ENCODE measurements around the gene KHDRBS2.

The KHDRBS2 gene

DNA sequence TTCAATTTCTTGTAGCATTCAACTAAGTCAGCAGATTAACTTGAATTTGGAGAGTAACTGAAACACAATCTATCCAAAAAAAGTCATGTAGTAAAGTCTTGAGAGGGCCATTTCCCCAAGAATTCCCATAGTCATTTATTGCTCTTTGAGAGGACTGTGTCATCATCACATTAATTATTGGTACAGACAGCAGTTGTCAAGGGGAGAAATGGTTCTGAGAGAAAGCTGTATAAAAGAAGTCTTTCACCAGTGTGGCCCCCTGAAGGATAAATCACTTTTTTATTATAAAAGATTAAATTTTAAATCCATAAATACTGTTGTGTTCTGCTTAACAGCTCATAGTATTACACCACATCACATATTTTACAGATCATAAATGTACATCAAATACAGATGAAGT lies 111.5 kb downstream of the KHDRBS2 start:
- DNase-seq, result no peak

DNA sequence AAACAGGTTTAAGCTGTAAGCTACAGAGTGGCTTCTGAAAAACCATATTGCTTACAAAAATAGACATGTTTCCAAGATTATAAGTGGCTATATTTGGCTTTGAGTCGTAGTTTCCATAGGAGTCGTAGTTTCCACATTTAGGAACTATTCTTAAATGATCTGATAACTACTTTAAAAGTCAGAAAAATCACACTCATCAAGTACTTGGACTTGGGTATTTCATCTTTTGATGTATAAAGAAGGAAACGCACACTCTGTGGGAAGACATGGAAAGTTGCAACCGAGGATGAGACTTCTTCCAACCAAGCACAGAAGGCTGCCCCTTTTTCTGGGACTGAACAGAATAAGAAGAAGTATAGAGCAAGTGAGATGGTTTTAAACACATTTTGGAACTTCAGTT lies 118.3 kb downstream of the KHDRBS2 start:
- no peak for DNase-seq

DNA sequence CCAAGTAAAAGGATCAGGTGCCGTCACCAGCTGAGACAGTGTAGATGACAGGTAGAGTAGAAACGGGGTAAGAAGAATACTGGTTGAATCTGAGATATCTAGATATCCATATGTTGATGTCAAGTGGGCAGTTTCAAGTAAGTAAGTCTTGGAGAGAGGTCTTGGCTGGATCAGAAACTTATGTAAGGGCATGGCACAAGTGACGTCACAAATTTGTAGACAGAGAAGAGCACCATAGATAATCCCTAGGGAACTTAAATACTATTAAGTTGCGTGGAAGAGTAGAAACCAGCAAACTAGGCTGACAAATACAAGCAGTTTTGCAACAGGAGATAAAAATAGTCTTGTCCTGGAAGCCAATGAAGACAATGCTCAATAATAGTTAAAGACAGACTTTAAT lies 123.2 kb downstream of the KHDRBS2 start:
- DNase-seq, result no peak

DNA sequence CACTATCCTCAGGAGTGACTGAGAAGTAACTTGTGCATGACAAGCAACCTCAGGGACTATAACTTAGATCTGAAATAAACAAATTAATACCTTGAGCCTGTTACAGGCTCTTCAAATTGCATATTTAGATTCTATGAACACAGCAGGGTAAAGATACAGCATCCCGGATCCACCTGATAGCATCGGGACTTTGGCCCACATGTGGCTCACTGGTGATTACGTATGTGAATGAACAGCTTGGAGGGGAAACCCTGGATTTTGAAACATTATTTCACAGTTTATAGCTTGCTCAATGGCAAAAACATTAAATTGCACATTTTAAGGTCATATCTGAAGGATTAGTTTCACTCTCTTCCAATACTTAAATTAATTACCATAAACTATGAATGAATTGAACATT lies 133.2 kb downstream of the KHDRBS2 start:
- DNase-seq, result no peak

DNA sequence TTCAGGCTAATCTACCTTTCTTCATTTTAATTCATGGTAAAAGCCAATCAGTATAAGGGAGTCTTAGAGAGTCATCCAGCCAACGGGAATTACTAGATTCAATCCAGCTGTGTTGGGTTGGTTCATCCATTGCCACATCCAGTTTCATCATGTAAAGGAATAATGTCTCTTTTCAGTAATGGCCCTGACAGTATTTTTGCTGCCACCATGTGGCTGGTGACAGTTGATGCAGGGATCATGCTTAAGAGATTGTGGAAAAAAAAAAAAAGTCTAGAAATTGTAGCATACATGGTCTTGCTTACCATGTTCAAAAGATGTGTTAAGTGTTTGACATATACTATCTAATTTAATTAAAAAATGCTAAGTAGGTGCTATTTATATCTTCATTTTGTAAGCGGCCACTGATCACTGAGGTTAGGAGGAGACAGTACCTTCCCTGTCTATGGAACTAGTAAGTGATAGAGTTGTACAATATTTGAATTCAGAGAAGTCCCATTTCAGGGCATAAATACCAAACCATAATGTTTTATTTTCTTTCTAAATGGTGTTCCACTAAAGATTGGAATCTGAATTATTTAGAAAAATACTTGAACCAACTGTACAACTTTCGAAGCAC lies 135.9 kb downstream of the KHDRBS2 start:
- no peak for DNase-seq

DNA sequence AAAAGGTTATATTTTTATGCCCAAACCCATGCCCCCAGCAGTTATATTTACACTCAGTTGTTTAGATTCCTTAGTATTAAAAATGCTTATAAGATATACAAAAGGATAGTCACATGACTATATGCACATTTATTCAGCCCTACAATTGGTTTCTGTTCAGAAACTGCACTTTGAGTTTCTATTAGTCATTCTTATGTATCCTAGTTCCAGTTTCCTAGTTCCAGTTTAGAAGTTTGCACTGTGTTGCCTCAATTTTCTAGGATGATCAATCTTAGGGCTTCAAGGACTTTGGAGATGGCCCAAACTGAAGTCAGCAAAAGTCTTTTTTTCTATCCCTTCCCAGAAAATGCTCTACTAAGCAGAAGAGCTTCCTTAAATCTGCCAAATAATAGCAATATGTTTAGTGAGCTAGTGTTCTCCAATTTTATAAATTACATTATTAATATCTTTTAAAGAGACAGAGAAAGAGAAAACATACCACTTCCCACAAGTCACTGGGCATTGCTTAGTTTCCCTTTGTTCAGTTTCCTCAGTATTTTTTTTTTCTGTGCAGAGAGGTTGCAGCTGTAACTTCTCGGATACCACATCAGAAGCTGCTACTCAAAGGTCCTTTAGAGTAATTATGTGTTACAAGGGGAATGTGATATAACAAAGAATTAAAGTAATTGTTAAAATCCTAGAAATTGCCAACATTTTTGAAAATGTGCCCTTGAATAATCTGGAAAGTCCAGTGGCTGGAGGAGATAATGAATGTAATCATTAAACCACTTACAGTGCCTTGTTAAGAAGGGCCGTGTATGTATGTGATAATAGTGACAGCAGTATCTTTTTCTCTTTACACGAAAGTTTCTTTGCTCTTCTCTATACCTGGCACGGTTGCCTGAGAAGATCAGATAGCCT lies 138.8 kb downstream of the KHDRBS2 start:
- DNase-seq, result no peak

DNA sequence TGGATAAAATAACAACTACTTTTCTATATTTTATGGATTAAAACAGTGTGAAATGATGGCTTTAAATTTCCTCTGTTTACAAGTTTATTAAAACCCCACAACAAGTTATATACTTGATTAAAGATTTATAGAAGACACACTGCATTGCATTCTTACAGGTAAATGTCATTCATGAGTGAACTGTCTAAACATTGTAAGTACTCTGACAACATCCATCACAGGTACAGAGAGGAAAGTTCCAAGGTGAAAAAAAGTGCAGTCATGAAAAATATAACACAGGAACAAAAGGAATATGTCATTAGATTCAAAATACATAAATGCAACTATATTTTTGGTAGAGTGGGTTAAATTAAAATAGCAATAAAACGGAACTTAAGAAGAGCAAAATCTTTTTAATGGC lies 156.9 kb downstream of the KHDRBS2 start:
- no peak for DNase-seq

DNA sequence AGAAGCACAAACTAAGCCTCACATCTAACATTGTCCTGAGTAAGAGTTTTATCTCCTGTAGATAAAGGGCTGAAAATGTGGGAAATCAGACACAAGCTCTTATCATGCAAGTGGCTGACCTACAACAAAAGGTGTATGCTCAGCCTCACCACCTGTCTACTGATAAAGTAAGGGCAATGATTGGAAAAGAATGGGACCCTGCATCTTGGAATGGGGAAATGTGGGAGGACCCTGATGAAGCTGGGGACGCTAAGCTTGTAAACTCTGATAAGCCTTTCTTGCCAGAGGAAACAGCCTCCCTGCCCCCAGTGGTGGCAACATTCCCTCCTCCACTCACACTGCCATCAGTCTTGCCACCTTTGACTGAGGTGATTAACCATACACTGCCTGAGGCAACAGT lies 166.6 kb downstream of the KHDRBS2 start:
- no peak for DNase-seq

DNA sequence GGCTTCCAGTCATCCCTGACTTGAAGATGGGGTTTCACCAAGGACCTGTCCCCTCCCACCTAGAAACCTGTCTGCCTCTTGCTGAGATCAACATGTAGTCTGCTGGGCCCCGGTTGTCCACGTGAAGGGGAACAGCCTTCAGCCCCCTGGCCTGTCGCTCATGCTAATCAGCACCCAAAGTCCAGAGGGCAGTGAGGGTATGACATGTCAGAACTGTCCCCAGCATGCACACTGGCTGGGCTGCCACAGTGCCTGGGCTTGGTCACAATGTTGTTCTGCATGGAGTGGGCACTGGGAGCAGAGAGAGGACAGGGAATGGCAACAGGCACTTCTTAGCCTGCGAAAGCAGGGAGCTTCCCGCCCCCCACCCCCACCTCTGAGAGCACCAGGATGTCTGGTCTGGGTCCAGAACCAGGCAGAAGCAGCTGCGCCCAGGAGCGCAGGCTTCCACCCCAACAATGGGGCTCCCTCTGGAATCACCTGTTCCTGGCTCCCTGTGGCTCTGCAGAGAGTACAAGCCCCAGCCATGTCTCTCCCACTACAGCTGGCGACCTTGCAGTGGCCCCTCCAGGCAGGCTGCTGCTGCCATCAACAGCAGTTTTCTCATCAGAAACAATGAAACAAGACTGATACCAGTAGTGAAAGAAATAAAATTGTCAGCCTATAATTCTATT lies 182.7 kb downstream of the KHDRBS2 start:
- no peak for DNase-seq

DNA sequence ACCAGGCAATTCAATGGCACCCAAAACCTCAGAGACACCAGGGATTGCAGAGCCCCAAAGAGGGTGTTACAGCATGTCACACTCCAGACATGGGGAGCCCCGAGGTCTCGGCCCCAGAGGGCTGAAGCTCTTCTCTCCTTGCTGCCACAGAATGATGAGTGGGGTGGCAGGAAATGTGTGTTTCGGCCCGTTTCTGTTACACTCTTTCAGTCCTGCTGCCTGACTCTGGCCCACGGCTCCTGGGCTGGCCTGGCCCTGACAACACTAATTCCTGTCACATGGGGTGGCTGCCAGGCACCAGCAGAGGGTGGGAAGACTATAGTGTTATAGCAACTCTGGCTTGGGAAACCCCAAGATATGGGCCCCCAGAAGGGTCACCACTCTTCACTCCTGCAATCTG lies 183.6 kb downstream of the KHDRBS2 start:
- no peak for DNase-seq

DNA sequence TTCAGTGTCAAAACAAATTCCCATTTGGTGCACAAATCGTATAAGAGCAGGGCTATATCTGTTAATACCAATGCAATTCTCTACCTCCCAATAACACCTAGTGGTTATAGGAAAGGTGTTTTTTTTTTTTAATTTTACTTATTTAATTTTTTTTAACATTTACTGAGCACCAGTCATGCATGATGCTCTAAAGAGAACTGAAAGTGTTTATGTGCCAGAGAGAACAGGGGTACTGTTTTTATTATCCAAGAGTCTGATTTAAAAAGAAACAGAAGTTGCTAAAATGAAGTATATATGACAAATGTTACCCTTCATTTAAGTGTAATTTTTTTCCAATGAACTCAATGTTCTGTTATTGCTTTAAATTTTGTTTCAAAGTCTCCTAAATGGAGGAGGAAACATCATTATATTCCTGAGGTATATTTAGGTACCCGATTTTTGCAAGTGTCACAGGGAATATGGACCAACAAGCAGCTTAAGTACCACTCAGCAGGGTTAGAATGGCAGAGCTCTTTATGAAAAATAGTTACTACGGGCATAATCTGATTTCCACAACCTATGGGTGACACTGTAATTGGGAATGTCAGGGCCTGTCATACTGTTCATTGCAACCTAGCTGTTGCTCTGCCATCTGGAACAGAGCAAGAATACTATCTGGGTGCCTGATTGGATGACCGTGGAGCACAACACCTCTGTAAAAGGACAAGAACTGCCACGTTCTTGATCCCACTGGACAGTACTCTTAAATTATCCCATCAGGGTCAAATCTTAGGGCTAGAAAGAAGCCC lies 195.4 kb downstream of the KHDRBS2 start:
- no peak for DNase-seq

DNA sequence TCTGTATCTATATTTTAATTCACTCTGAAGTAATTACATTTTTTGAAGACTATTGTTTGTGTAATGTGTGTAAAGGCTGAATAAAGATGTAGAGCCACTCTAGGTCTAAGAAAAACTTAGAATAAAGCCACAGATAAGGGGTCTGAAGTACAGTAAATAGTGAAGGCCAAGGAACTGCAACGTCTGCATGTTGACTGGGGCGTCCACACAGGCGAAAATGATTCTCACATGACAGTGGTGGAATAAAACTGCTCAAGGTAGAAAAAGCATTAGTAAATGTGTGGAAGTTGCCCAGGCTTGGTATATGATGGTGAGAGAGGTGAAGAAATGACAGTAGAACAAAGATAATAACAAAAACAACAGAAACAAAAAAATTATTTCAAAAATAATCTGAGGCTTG lies 196.2 kb downstream of the KHDRBS2 start:
- DNase-seq, result no peak

DNA sequence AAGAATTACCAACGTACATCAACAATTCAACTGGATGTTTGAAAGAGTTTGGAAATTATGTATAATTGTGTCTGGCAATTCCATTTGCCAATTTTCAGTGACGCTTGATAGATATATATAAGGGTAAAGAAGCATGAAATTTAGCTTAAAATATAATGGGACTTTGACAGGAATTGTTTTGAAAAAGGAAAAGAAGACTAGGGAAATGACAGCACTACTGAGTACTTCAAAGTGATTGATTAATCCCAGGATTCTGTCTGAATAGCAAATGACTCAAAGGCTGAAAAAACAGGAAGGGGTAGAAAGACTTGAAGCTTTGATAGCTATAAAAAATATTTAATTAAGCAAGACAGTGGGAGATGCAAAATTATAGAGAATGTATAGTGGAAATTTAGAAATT lies 200.0 kb downstream of the KHDRBS2 start:
- no peak for DNase-seq

DNA sequence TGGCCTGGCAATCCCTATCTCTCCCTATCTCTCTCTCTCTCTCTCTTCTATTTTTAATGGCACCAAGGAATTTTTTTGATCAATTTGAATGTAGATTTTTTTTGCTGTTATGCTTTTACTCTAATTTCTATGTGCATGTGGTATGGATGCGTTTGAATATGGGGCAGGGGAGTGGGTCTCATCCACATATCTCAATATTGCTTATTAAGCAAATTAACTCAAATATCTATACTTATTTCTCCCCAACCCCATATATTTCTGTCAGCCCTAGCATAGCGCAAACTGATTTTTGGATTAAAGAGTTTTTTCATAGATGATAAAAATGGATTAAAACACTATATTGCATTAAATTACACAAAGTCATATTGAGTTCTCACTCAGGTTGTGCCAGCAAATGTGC lies 210.2 kb downstream of the KHDRBS2 start:
- DNase-seq, result no peak

DNA sequence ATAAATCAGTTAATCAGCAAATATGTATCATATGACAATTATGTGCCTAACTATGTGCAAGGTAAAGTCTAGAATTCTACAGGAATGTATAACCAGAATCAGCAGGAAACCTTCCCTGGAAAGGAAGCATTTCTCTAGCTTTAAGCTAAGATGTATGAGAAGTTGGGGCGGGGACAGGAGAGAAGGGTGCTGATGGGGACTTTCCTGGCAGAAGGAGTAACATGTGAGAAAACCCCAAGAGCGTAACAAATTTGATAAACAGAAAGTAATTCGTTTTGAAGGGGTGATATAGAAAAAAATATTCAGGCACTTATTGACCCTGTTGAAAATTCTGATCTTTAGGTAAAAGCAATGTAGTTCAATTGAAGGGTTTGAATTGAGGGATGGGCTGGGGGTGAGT lies 226.1 kb downstream of the KHDRBS2 start:
- no peak for DNase-seq

DNA sequence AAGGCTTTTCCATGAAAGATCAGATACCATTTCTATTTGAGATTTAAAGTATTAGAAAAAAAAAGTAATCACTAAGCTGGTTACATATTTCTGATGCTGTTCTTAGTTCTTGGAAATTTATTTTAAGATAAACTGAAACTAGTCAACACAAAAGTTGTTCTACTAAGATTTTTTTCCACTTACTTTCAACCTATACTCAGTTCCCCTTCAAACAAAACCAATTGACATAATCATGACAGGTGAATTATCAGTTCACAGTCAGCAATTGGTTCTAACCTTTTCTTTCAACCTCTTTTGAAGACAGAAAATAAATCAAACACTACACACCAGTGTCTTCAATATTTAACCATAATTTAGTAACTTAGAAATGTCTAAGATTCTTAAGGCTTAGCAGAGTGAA lies 228.7 kb downstream of the KHDRBS2 start:
- DNase-seq, result no peak

DNA sequence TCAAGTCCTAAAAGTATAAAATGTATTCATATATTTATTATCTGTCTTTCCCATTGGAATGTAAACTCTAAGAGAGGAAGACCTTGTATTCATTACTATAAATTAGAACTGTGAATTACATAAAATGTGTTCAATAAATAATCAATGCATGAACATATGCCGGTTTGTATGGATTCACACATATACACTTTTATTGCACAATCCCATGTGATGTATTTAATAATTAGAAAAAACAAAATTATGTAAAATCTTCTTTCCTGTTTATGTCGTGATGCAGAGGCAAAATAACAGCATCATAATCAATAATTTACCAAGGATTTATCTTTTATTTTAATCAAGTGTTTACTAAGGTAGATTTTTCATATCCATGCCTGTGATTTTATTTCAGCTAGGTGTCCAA lies 240.5 kb downstream of the KHDRBS2 start:
- DNase-seq, result no peak

DNA sequence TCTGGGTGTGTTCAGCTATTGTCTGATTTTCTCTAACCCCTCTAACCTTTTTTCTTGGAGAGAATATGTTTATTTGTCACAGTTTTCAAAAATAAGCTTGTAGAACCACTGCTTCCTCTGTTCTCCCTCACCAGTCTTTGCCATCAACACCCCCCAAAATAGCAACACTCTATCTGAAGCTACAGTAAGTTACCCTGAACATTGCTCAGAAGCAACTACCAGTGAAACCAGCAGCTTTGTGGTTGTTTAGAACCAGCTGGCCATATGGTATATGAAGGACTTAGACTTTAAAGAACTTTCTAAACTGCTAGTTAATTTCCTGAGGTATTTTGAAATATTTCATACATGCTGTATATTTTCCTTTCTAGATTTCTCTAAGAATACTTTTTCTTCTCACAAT lies 242.9 kb downstream of the KHDRBS2 start:
- DNase-seq, result no peak

DNA sequence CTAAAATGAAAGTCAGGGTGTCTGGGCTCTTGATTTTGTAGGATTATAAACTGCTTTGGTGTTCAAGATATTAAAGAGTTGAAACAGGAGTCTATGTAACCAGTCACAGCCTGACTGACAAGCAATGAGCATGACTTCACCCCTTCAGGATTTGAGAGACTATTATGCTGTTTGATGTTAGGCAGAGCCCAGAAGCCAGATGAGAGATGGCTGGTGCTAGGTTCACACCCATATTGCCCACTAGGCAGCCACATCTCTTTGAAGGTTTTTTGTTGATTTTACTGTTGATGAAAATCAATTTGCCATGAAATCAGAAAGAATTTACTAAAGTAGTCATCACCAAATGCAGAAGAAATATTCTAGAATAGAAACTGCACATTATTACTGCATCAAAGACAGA lies 243.6 kb downstream of the KHDRBS2 start:
- DNase-seq, result no peak

DNA sequence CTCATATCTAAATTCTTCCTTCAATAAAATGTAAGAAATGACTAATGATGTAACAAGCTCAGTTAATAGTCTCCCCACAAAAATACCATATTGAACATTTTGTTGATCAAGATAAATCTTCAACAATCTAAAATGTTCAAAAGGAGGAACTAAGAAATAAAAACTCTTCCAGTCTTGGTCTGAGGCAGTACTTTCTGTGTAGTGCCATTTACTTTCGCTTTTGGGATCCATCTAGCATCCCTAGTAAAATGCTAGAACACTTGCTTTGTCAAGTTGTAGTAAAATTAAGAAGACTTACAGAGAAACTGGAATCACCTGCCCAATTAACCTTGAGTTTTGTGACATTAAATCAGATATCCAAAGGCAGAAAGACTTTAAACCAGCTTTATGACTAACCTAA lies 246.4 kb downstream of the KHDRBS2 start:
- no peak for DNase-seq

DNA sequence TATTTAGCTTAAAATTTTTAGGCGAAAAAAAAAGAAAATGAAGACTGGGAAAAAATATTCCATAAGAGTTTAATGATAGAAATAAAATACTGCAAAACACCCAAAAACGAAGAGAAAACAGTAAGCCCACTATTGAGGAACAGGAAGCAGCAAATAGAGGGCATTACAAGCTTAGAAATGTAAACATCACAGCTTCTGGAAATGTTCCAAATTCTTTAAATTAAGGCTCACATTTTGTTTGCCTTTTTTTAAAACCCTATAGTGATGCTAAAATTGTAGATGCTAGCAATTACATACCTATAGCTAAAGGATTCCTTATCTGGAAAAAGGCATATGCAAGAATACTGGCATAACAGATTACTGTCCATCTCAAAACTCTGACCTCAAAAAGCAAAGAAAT lies 248.6 kb downstream of the KHDRBS2 start:
- DNase-seq, result no peak

DNA sequence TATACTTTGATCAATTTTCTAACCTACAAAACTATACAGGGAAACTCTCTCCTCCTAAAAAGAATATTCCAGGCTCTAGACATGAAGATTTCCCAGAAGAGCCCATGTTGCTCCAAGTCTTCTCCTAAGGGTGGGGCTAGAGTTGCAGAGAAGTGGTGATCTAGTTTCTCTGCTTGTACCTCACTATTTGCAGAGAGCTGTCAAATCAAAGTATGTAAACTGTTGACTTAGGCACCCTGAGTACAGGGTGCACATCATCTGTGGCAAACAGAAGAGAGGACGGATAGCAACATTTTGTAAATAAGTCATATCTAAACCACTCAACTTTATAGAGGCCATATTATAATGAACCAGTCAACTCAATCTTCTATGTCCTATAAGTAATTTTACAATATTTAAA lies 250.1 kb downstream of the KHDRBS2 start:
- no peak for DNase-seq

DNA sequence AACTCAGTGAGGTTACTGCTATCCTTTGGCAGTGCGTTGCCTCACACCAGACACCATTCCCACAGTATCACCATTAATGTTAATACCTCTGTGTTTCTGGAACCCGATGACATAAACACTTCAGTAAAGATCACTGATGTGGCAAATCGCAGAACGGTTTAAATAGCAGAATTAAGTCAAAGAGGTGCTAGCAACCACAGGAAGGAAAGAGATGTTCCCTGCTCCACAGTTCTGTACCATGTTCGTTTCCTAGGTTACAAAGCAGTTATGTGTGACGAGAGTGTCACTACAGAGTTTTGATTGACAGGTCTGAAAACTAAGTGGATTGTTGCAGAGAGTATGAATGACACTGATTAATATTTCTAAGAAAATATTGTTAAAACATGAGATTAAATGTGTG lies 272.3 kb downstream of the KHDRBS2 start:
- no peak for DNase-seq
